ENCODE measurements around the gene TTC7B. TPM values are rescaled to one million over a fixed set of nuclear protein-coding genes. Genes with fewer than 3 reads are reported as not detected.

The TTC7B gene
- total RNA-seq, 2 experiments from 2014 or later = 4.9 to 8.3 TPM

DNA sequence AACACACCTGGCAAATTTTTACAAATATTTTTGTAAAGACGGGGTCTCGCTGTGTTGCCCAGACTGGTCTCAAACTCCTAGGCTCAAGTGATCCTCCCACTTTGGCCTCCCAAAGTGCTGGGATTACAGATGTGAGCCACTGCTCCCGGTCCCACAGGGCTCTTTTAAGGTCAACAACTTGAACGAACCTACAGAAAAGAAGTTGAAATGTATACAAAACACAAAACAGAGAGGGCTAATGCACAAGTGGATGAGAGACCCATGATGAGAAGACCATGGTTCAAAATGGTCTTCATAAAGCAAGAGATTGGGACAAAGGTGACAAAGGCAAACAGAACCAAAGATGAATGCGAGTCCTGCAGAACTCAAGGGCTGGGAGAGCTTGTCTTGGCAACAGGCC lies 328.0 kb downstream of the TTC7B start:
- H3K4me3 Mint-ChIP-seq = no peak overlapping the region
- H3K4me1 Mint-ChIP-seq = peaks cover 9% of the 10 kb centered on the region
- no peak overlapping the region for H3K27ac Mint-ChIP-seq
- ATAC-seq (no peak), DNase-seq (no peak)
- H3K27me3 Mint-ChIP-seq = peaks cover 3% of the 10 kb centered on the region
- no peaks in the 10 kb centered on the region for H3K9me3 Mint-ChIP-seq (ENCODE audit: low read depth)
- no peaks in the 10 kb centered on the region for H3K36me3 Mint-ChIP-seq
- CTCF ChIA-PET = no interaction called here

- no peak for DNase-seq
- Mint-ChIP-seq H3K9me3 (ENCODE audit: low read depth) (no peaks in the 10 kb centered on the region), H3K27me3 (peaks cover 3% of the 10 kb centered on the region), H3K27ac (no peak overlapping the region), H3K4me1 (peaks cover 9% of the 10 kb centered on the region), H3K36me3 (no peaks in the 10 kb centered on the region), H3K4me3 (no peak overlapping the region)
- no peak for ATAC-seq
- CTCF ChIA-PET = no interaction called here
Observed at GRCh38 chr14:90487462-90487861, 328.8 kb downstream of the TTC7B start.

DNA sequence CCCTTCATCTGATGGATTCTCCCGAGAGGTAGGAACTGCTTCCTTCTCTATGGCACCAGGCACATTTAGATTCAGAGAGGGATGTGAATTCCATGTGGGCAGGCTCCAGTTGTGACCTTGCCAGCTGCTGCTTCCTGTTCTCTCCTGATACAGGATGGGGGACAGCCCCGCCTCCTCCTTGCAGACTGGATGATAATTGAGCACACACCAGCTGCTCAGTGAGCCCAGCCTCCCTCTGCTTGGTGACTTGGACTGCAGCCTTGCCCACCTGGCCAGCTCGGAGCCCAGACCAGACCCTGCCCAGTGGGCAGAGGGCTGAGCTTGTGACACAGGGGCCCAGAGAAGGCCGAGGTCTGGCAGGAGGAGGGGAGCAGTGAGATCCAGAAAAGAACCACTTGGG lies 329.2 kb downstream of the TTC7B start:
- CTCF ChIA-PET = no interaction called here
- no peaks in the 10 kb centered on the region for H3K9me3 Mint-ChIP-seq (ENCODE audit: low read depth)
- no peaks in the 10 kb centered on the region for H3K36me3 Mint-ChIP-seq
- no peak overlapping the region for H3K4me3 Mint-ChIP-seq
- H3K27me3 Mint-ChIP-seq = peaks cover 3% of the 10 kb centered on the region
- no peak overlapping the region for H3K27ac Mint-ChIP-seq
- peaks cover 9% of the 10 kb centered on the region for H3K4me1 Mint-ChIP-seq
- ATAC-seq (no peak), DNase-seq (no peak)

- no peak for ATAC-seq
- peaks cover 9% of the 10 kb centered on the region for H3K4me1 Mint-ChIP-seq
- H3K36me3 Mint-ChIP-seq = no peaks in the 10 kb centered on the region
- H3K9me3 Mint-ChIP-seq (ENCODE audit: low read depth) = peaks cover 8% of the 10 kb centered on the region
- H3K27me3 Mint-ChIP-seq = peaks cover 9% of the 10 kb centered on the region
- DNase-seq = no peak
- CTCF ChIA-PET = no interaction called here
- no peak overlapping the region for H3K4me3 Mint-ChIP-seq
- no peak overlapping the region for H3K27ac Mint-ChIP-seq
Observed at GRCh38 chr14:90484291-90484690, 331.9 kb downstream of the TTC7B start.

GRCh38 chr14:90483571-90483974 lies 332.7 kb downstream of the TTC7B start:
- CTCF ChIA-PET = no interaction called here
- peaks cover 9% of the 10 kb centered on the region for H3K4me1 Mint-ChIP-seq
- peaks cover 9% of the 10 kb centered on the region for H3K27me3 Mint-ChIP-seq
- no peaks in the 10 kb centered on the region for H3K36me3 Mint-ChIP-seq
- H3K9me3 Mint-ChIP-seq (ENCODE audit: low read depth) = peaks cover 8% of the 10 kb centered on the region
- DNase-seq (peak; percentile 40), ATAC-seq (no peak)
- no peak overlapping the region for H3K27ac Mint-ChIP-seq
- no peak overlapping the region for H3K4me3 Mint-ChIP-seq

- H3K27me3 Mint-ChIP-seq = peaks cover 9% of the 10 kb centered on the region
- H3K9me3 Mint-ChIP-seq (ENCODE audit: low read depth) = peaks cover 8% of the 10 kb centered on the region
- no peaks in the 10 kb centered on the region for H3K36me3 Mint-ChIP-seq
- peaks cover 9% of the 10 kb centered on the region for H3K4me1 Mint-ChIP-seq
- DNase-seq (no peak), ATAC-seq (no peak)
- no peak overlapping the region for H3K27ac Mint-ChIP-seq
- CTCF ChIA-PET = no interaction called here
- no peak overlapping the region for H3K4me3 Mint-ChIP-seq
Observed at GRCh38 chr14:90483117-90483516, 333.1 kb downstream of the TTC7B start.

GRCh38 chr14:90475298-90475697 lies 340.9 kb downstream of the TTC7B start:
- peaks cover 16% of the 10 kb centered on the region for H3K27me3 Mint-ChIP-seq
- no peak overlapping the region for H3K27ac Mint-ChIP-seq
- H3K9me3 Mint-ChIP-seq (ENCODE audit: low read depth) = peaks cover 16% of the 10 kb centered on the region
- DNase-seq (no peak), ATAC-seq (no peak)
- H3K4me3 Mint-ChIP-seq = no peak overlapping the region
- CTCF ChIA-PET = no interaction called here
- H3K4me1 Mint-ChIP-seq = no peaks in the 10 kb centered on the region
- H3K36me3 Mint-ChIP-seq = peaks cover 2% of the 10 kb centered on the region

Other genes starting within 250 kb of the TTC7B start
- gene RPS6KA5, start 244.2 kb upstream of the TTC7B start, total RNA-seq = 10 to 100 TPM; 48.1 to 58.2 TPM

Data from activated CD8-positive, alpha-beta memory T cell treated with anti-CD3 and anti-CD28 coated beads, Interleukin-2, amount 10 ng/mL, durations not matched to agents 7 days and 5 days (primary cell).